Stimulated activated CD8-positive, alpha-beta memory T cell treated with anti-CD3 and anti-CD28 coated beads, Interleukin-7, amount 100 ng/mL, for 24 hours (primary cell): ENCODE measurements around the gene PTPRE.

Source experiments
- DNase-seq: peaks from one replicate; pipeline ENCODE4 v3.0.0-alpha.2; 2020; ENCODE audit warnings: low read depth

The PTPRE gene

GRCh38 chr10:127952918-127953317 is 46.0 kb downstream of the PTPRE start:
- no peak for DNase-seq

DNA sequence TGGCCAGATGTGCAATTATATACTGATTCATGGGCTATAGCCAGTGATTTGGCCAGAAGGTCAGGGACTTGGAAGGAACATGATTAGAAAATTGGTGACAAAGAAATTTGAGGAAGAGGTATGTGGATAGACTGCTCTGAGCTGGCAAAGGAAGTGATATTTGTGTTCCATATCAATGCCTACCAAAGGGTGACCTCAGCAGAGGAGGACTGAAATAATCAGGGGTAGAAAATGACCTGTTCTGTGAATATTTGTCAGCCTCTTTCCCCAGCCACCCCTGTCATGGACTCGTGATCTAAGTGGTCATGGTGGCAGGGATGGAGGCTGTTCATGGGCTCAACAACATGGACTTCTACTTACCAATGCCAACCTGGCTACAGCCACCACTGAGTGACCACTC is 47.0 kb downstream of the PTPRE start:
- DNase-seq: no peak

DNA sequence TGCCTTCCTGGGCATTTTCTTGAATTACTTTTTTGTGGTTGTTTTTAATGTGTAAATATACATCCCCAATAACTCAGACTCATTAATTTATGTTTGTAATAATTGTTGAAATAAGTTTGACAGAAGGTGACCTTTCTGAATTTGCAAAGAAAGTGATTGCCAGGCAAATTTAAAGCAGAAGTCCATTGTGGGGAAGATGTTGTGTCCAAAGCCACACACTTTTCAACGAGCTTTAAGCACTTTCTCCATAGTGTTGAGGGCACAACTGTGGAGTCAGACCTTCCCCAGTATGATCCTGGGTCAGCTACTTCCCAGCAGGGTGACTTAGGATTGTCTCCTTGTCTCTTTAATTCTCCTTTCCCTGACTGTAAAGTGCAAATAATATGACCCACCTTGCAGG is 52.5 kb downstream of the PTPRE start:
- no peak for DNase-seq

DNA sequence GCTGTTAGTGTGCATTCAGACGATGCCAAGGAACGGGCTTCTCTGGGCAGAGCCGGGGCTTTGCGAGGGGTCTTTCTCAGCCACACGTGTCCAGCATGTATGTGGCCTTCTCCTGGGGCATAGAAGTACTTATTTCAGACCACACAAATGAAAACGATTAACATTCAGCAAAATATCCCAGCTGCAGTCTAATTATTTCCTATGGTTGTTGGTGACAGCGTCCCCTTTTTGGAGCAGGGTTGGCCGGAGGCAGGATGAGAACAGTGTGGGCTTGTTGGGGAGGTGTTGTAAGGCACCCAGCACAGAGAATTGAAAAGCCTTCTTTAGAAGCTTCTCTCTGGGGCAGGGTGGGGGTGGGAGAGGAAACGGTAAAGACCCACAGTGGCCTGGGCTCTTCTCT is 54.2 kb downstream of the PTPRE start:
- DNase-seq: no peak

GRCh38 chr10:127962205-127962604 is 55.3 kb downstream of the PTPRE start:
- DNase-seq: no peak

DNA sequence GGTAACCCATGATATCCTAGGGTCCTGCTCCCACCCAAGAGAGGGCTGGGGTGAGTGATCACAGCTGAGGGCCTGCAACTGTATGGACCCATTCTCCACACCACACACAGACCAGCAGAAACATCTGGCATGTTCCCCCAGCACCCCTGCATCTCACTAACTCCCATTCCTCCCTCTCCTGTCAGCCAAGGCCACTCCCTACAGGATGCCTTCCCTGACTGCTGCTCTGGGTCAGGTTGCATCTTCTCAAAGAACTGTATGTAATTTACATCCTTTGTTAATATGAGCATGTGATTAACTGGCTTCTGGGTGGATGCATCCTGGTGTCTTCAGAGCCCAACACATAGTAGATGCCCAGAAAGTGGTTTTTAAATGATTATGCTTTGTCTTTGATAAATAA is 56.2 kb downstream of the PTPRE start:
- no peak for DNase-seq

- DNase-seq: no peak
These were observed 57.7 kb downstream of the PTPRE start for GRCh38 chr10:127964621-127965020.

- DNase-seq: no peak
These were observed 60.0 kb downstream of the PTPRE start for GRCh38 chr10:127966875-127967274.

GRCh38 chr10:127968027-127968441 is 61.1 kb downstream of the PTPRE start:
- DNase-seq: no peak

GRCh38 chr10:127968659-127969058 is 61.8 kb downstream of the PTPRE start:
- no peak for DNase-seq

DNA sequence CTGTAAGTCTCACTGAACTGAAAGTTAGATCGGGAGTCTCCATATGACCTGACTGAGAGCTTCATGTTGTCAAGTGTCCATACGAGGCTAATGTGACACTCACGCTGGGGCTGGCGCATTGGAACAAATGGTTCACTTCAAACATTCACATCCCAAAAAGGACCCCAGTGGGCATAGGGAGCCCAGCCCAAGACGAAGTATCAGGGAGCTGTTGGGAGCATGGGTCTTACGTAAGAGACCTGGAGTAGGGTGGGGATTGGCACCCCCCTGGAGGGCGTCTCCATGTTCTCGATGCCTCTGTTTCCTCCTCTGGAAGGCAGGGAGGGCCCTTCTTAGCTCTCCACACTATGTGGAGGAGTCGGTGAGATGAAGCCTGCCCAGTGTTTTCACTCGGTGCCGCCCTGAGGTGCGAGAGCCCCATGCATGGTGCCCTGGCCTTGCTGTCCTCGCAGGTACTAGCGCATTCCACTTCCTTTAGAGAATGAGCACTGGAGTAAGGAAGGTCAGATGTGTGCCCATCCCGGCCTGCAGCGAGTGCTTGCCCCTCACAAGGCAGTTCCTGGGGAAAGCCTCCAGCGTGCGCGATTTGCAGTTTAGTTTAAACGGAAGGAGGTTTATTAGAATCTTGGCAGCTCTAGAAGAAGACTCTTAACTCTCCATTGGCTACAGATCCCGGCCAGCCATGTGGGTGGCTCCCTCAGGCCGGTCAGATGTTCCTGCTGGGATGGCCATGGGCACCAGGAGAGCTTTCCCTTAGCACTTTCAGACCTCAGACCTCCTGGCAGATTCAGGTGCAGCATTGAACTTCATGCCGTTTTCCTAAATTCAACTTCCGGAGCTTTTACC is 64.4 kb downstream of the PTPRE start:
- no peak for DNase-seq

GRCh38 chr10:127971963-127972615 is 65.2 kb downstream of the PTPRE start:
- DNase-seq: no peak

DNA sequence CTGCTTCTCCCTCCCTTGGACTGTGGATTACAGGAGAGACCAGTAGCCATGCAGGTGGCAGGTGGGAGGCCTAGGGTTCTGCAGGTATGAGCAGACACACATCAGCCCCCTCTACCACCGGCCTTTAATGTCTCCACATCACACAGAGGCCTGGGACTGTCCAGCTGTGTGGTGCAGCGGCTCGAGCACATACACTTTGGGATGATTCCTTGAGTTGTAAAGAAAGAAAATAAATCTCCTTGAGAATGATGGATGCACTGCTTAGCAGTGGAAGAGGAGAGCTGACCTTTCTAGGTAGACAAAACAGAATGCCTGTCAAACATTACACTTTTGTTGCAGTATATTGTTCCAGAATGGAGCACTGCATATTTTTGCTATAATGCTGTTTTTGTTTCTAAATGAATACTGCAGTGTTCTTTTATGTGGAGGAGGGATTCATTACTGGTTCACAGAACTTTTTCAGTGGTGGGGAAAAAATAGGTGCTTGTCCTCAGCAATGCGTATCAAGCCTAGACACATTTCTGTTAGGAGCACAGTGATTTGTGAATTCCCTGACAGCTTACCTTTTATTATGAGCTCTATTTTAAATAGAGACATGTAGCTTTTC is 66.0 kb downstream of the PTPRE start:
- DNase-seq: no peak

GRCh38 chr10:127973791-127974311 is 66.9 kb downstream of the PTPRE start:
- no peak for DNase-seq

- no peak for DNase-seq
These were observed 68.0 kb downstream of the PTPRE start for GRCh38 chr10:127974911-127975310.

DNA sequence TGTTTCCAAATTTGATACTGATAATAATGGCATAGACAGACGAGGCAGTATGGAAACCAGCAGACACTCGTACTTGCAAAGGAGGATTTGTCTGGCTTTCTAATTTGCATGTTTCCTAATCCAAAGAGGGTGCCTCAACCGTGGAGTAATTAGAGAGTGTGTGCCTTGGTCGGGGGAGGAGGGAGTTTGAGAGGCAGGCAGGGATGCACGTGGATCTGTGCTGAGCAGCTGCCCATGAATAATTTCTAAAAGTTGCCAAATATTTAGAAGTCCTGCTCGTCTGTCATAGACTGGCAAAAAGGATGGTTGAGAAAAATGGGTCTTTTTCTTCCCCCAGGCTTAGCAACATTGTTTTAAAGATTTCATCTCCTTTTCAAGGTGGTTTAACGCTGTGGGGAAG is 69.4 kb downstream of the PTPRE start:
- DNase-seq: no peak

DNA sequence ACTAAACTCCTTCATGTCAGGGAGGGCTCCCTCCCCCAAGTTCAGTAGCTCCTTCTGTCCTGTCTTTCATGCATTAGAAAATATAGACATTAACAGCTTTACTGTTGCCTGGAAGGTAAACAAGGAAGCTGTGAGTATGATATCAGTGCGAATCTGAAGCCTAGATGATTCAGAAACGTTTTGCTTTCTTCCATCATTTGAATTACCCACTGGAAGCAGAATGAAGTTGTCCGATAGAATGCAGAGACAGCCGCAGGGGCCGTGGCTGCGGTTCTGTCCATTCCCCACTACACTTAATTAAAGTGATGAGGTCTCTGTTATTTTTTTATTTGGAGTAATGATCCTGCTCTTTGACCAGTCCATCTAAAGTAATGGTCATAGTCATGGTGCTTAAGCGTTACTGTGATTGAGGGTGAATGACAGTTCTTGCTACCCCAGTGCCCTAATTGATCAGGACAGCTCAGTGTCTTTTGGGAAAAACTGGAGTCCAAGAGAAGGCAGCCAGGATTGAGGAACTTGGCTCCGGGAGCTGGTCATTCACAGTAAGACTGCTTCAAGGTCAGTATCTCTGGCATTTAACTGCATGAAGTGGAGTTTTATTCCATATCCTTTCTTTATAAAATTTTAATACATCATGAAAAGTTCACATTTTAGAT is 69.9 kb downstream of the PTPRE start:
- no peak for DNase-seq

GRCh38 chr10:127977357-127978009 is 70.6 kb downstream of the PTPRE start:
- DNase-seq: no peak

- DNase-seq: no peak
These were observed 71.6 kb downstream of the PTPRE start for GRCh38 chr10:127978481-127978880.

DNA sequence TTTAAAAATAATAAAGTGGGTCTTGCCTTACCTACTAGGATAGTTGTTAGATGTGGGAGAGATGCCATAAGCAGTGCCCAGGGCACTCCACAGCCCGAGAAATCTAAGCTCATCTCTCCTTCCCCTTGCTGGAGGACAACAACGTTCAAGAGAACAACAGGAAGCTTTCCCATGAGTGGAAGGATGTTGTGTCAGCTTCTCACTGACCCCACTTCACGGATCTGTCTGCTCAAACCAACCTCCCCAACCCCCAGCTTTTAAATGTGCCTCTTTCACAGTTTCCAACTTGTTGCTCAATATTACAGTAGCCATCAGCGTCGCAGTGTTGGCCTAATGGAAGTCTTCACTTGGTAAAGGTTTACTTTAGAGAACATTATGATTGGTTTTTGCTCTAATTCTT is 72.1 kb downstream of the PTPRE start:
- no peak for DNase-seq

DNA sequence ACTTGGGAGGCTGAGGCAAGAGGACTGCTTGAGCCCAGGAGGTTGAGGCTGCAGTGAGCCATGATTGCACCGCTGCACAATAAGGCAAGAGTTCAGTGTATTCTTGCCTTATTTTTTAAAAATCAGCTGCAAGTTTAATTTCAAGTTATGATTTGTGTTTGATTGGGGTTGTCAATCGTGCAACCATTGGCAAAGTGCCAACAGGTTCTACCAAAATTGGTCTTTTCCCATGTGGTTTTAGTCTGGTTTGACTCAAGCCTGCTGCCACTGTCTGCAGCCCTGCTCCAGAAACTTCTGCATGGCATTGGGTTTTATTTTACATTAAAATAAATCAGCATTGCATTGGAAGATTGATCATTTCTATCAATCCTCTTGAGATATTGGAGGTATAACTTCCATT is 72.7 kb downstream of the PTPRE start:
- no peak for DNase-seq

DNA sequence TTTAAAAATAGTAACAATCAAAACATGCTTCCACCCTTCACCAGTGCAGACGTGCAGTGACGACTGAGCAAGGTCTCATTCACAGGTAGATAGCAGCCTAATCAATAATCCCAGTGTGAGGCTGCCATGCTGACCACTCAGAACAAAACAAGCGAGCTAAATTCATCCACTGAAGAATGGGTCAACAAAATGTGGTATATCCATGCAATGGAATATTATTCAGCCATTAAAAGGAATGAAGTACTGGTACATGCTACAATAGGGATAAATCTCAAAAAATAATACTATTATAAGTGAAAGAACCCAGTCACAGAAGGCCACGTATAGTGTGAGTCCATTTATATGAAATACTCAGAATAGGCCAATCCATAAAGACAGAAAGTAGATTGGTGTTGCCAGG is 74.0 kb downstream of the PTPRE start:
- DNase-seq: no peak
